ENCODE data around the gene SAT2.
"Not testable (repeated sequence)": the region's sequence is repeated elsewhere in the genome, so short reads cannot be mapped to it uniquely, and the experiment has no call there.

SAT2 gene

GRCh38 chr17:7615265-7615747 lies 12.3 kb downstream of the SAT2 start:
- Histone ChIP-seq H3K9me3 (ENCODE audit: control insufficient read depth, low read length) (no peaks in the 10 kb centered on the region), H3K4me3 (ENCODE audit: extremely low read depth, insufficient read depth, low read length, poor library complexity, severe bottlenecking) (peak overlapping the region; percentile 31), H3K4me1 (ENCODE audit: control insufficient read depth, insufficient read depth, low read length, poor library complexity, severe bottlenecking) (peaks cover 5% of the 10 kb centered on the region), H3K27ac (ENCODE audit: low read depth, low read length, severe bottlenecking) (peak overlapping the region; percentile 91), H3K36me3 (ENCODE audit: control insufficient read depth, insufficient read depth, low read length) (peaks cover 17% of the 10 kb centered on the region)
- WGBS, 2 experiments (ENCODE audit: insufficient coverage in 2 of 2), result 17 to 29% methylated on average over 15 to 18 of the region's 28 CpGs

GRCh38 chr17:7614425-7615264 lies 13.0 kb downstream of the SAT2 start, which contains the start of gene FXR2:
Gene FXR2, minus strand, starts transcription at chr17:7614897. Its CDS starts 365 bp downstream, at chr17:7614532.
- peaks cover 21% of the 10 kb centered on the region for H3K36me3 ChIP-seq (ENCODE audit: control insufficient read depth, insufficient read depth, low read length)
- H3K4me1 ChIP-seq (ENCODE audit: control insufficient read depth, insufficient read depth, low read length, poor library complexity, severe bottlenecking), result peaks cover 5% of the 10 kb centered on the region
- no peaks in the 10 kb centered on the region for H3K9me3 ChIP-seq (ENCODE audit: control insufficient read depth, low read length)
- H3K27ac ChIP-seq (ENCODE audit: low read depth, low read length, severe bottlenecking), result peak within 1 kb of the TSS; percentile 91
- 0% methylated on average over 55 to 75 of the region's 93 CpGs for WGBS, 2 experiments (ENCODE audit: insufficient coverage in 2 of 2)
- H3K4me3 ChIP-seq (ENCODE audit: extremely low read depth, insufficient read depth, low read length, poor library complexity, severe bottlenecking), result peak within 1 kb of the TSS; percentile 84

GRCh38 chr17:7613769-7614424 lies 13.7 kb downstream of the SAT2 start:
- WGBS, 2 experiments (ENCODE audit: insufficient coverage in 2 of 2), result 11 to 13% methylated on average over 15 to 17 of the region's 20 CpGs
- Histone ChIP-seq H3K4me1 (ENCODE audit: control insufficient read depth, insufficient read depth, low read length, poor library complexity, severe bottlenecking) (peaks cover 5% of the 10 kb centered on the region), H3K36me3 (ENCODE audit: control insufficient read depth, insufficient read depth, low read length) (peaks cover 29% of the 10 kb centered on the region), H3K9me3 (ENCODE audit: control insufficient read depth, low read length) (no peaks in the 10 kb centered on the region), H3K4me3 (ENCODE audit: extremely low read depth, insufficient read depth, low read length, poor library complexity, severe bottlenecking) (peak overlapping the region; percentile 84), H3K27ac (ENCODE audit: low read depth, low read length, severe bottlenecking) (peak overlapping the region; percentile 91)

- Histone ChIP-seq H3K27ac (ENCODE audit: low read depth, low read length, severe bottlenecking) (no peak overlapping the region), H3K4me3 (ENCODE audit: extremely low read depth, insufficient read depth, low read length, poor library complexity, severe bottlenecking) (peak overlapping the region; percentile 84), H3K4me1 (ENCODE audit: control insufficient read depth, insufficient read depth, low read length, poor library complexity, severe bottlenecking) (peaks cover 5% of the 10 kb centered on the region), H3K36me3 (ENCODE audit: control insufficient read depth, insufficient read depth, low read length) (peaks cover 43% of the 10 kb centered on the region), H3K9me3 (ENCODE audit: control insufficient read depth, low read length) (no peaks in the 10 kb centered on the region)
- WGBS, 2 experiments (ENCODE audit: insufficient coverage in 2 of 2), result 93 to 95% methylated on average over 1 of the region's 1 CpG
Observed at GRCh38 chr17:7612294-7612640, 15.4 kb downstream of the SAT2 start.

- H3K4me3 ChIP-seq (ENCODE audit: extremely low read depth, insufficient read depth, low read length, poor library complexity, severe bottlenecking), result no peak overlapping the region
- no peaks in the 10 kb centered on the region for H3K9me3 ChIP-seq (ENCODE audit: control insufficient read depth, low read length)
- WGBS, 2 experiments (ENCODE audit: insufficient coverage in 2 of 2), result 100% methylated on average over 1 to 2 of the region's 3 CpGs
Observed at GRCh38 chr17:7611635-7612293, 15.9 kb downstream of the SAT2 start.

GRCh38 chr17:7610641-7611040 lies 17.0 kb downstream of the SAT2 start:
- Histone ChIP-seq H3K9me3 (ENCODE audit: control insufficient read depth, low read length) (no peaks in the 10 kb centered on the region), H3K27ac (ENCODE audit: low read depth, low read length, severe bottlenecking) (no peak overlapping the region), H3K36me3 (ENCODE audit: control insufficient read depth, insufficient read depth, low read length) (peaks cover 55% of the 10 kb centered on the region), H3K4me3 (ENCODE audit: extremely low read depth, insufficient read depth, low read length, poor library complexity, severe bottlenecking) (no peak overlapping the region), H3K4me1 (ENCODE audit: control insufficient read depth, insufficient read depth, low read length, poor library complexity, severe bottlenecking) (peaks cover 5% of the 10 kb centered on the region)
- 100% methylated on average over 2 of the region's 2 CpGs; no CpG with 5 or more reads in 1 of the 2 experiments for WGBS, 2 experiments (ENCODE audit: insufficient coverage in 2 of 2)

More at GRCh38 chr17:7611635-7612293, 15.9 kb downstream of the SAT2 start:
- Histone ChIP-seq H3K27ac (ENCODE audit: low read depth, low read length, severe bottlenecking) (no peak overlapping the region), H3K4me1 (ENCODE audit: control insufficient read depth, insufficient read depth, low read length, poor library complexity, severe bottlenecking) (peaks cover 5% of the 10 kb centered on the region), H3K36me3 (ENCODE audit: control insufficient read depth, insufficient read depth, low read length) (peaks cover 44% of the 10 kb centered on the region)

GRCh38 chr17:7606280-7606679 lies 21.3 kb downstream of the SAT2 start:
- Histone ChIP-seq H3K27ac (ENCODE audit: low read depth, low read length, severe bottlenecking) (no peak overlapping the region), H3K4me1 (ENCODE audit: control insufficient read depth, insufficient read depth, low read length, poor library complexity, severe bottlenecking) (no peaks in the 10 kb centered on the region), H3K4me3 (ENCODE audit: extremely low read depth, insufficient read depth, low read length, poor library complexity, severe bottlenecking) (no peak overlapping the region), H3K36me3 (ENCODE audit: control insufficient read depth, insufficient read depth, low read length) (peaks cover 88% of the 10 kb centered on the region), H3K9me3 (ENCODE audit: control insufficient read depth, low read length) (no peaks in the 10 kb centered on the region)
- 82 to 100% methylated on average over 3 of the region's 4 CpGs for WGBS, 2 experiments (ENCODE audit: insufficient coverage in 2 of 2)

- H3K4me1 ChIP-seq (ENCODE audit: control insufficient read depth, insufficient read depth, low read length, poor library complexity, severe bottlenecking); H3K4me3 ChIP-seq (ENCODE audit: extremely low read depth, insufficient read depth, low read length, poor library complexity, severe bottlenecking); H3K27ac ChIP-seq (ENCODE audit: low read depth, low read length, severe bottlenecking); H3K9me3 ChIP-seq (ENCODE audit: control insufficient read depth, low read length): not testable (repeated sequence)
- 80 to 92% methylated on average over 1 to 2 of the region's 5 CpGs for WGBS, 2 experiments (ENCODE audit: insufficient coverage in 2 of 2)
- H3K36me3 ChIP-seq (ENCODE audit: control insufficient read depth, insufficient read depth, low read length), result peaks cover 92% of the 10 kb centered on the region
Observed at GRCh38 chr17:7597561-7597960, 30.1 kb downstream of the SAT2 start.

GRCh38 chr17:7593296-7593695 lies 34.3 kb downstream of the SAT2 start:
- Histone ChIP-seq H3K27ac (ENCODE audit: low read depth, low read length, severe bottlenecking) (no peak overlapping the region), H3K4me3 (ENCODE audit: extremely low read depth, insufficient read depth, low read length, poor library complexity, severe bottlenecking) (no peak overlapping the region), H3K4me1 (ENCODE audit: control insufficient read depth, insufficient read depth, low read length, poor library complexity, severe bottlenecking) (peaks cover 24% of the 10 kb centered on the region), H3K9me3 (ENCODE audit: control insufficient read depth, low read length) (no peaks in the 10 kb centered on the region), H3K36me3 (ENCODE audit: control insufficient read depth, insufficient read depth, low read length) (peaks cover 83% of the 10 kb centered on the region)
- 84 to 98% methylated on average over 7 to 8 of the region's 12 CpGs for whole genome bisulfite sequencing, 2 experiments (ENCODE audit: insufficient coverage in 2 of 2)

- H3K36me3 ChIP-seq (ENCODE audit: control insufficient read depth, insufficient read depth, low read length), result peaks cover 86% of the 10 kb centered on the region
- peaks cover 32% of the 10 kb centered on the region for H3K4me1 ChIP-seq (ENCODE audit: control insufficient read depth, insufficient read depth, low read length, poor library complexity, severe bottlenecking)
- WGBS, 2 experiments (ENCODE audit: insufficient coverage in 2 of 2), result 97 to 99% methylated on average over 11 to 18 of the region's 23 CpGs
- H3K27ac ChIP-seq (ENCODE audit: low read depth, low read length, severe bottlenecking), result no peak overlapping the region
- H3K9me3 ChIP-seq (ENCODE audit: control insufficient read depth, low read length), result no peaks in the 10 kb centered on the region
- no peak overlapping the region for H3K4me3 ChIP-seq (ENCODE audit: extremely low read depth, insufficient read depth, low read length, poor library complexity, severe bottlenecking)
Observed at GRCh38 chr17:7592422-7593021, 35.1 kb downstream of the SAT2 start.
